OCI-LY1 (cell line): ENCODE data around the gene ASF1B.
A peak's percentile ranks its signal among the peaks of the same experiment; 100 is the strongest.

Experiments
- H2AFZ ChIP-seq: fragments of 200-600 bp; sonication (generic), shearing (Covaris generic); 2 replicates; pipeline ENCODE4 v1.6.0; 2014; ENCODE audit warnings: antibody characterized with exemption, mild to moderate bottlenecking, low read length
- H3F3A ChIP-seq: fragments of 200-600 bp; sonication (generic), shearing (Covaris generic); 2 replicates; pipeline ENCODE4 v1.6.0; 2014; ENCODE audit warnings: mild to moderate bottlenecking, antibody characterized with exemption, low read length, moderate library complexity; ENCODE audit not compliant: insufficient read depth
- H3K27ac ChIP-seq: fragments of 200-600 bp; sonication (generic); 2 replicates; pipeline ENCODE4 v1.5.1; 2014; ENCODE audit warnings: low read length, mixed run types, mild to moderate bottlenecking, low read depth; ENCODE audit not compliant: poor library complexity, severe bottlenecking
- H3K27me3 ChIP-seq: fragments of 200-600 bp; sonication (generic); 2 replicates; pipeline ENCODE4 v1.6.0; 2014; ENCODE audit warnings: antibody characterized with exemption, mild to moderate bottlenecking, low read length, moderate library complexity; ENCODE audit not compliant: insufficient read depth
- H3K36me3 ChIP-seq: fragments of 200-600 bp; sonication (generic); 2 replicates; pipeline ENCODE4 v1.6.1; 2014; ENCODE audit warnings: mild to moderate bottlenecking, antibody characterized with exemption, low read length, moderate library complexity, mixed read lengths; ENCODE audit not compliant: insufficient read depth
- H3K4me1 ChIP-seq: fragments of 200-600 bp; sonication (generic); 2 replicates; pipeline ENCODE4 v1.5.1; 2014; ENCODE audit warnings: mild to moderate bottlenecking, low read length, moderate library complexity; ENCODE audit not compliant: insufficient read depth, severe bottlenecking
- H3K4me2 ChIP-seq: fragments of 200-600 bp; sonication (generic), shearing (Covaris generic); 2 replicates; pipeline ENCODE4 v1.6.1; 2014; ENCODE audit warnings: low read length
- H3K4me3 ChIP-seq: fragments of 200-600 bp; sonication (generic); 2 replicates; pipeline ENCODE4 v1.5.1; 2014; ENCODE audit warnings: low read length, low read depth, mild to moderate bottlenecking, mixed read lengths; ENCODE audit not compliant: poor library complexity, severe bottlenecking
- H3K79me2 ChIP-seq: fragments of 200-600 bp; shearing (Covaris generic); 2 replicates; pipeline ENCODE4 v1.6.1; 2016; ENCODE audit warnings: mixed run types, low read length, mixed read lengths; ENCODE audit not compliant: insufficient read depth
- H3K9ac ChIP-seq: fragments of 200-600 bp; sonication (generic), shearing (Covaris generic); 2 replicates; pipeline ENCODE4 v1.6.1; 2014; ENCODE audit warnings: mild to moderate bottlenecking, low read length, mixed read lengths
- H3K9me2 ChIP-seq: fragments of 200-600 bp; sonication (generic), shearing (Covaris generic); 2 replicates; pipeline ENCODE4 v1.6.1; 2014; ENCODE audit warnings: low read depth, mild to moderate bottlenecking, low read length, mixed read lengths
- H3K9me3 ChIP-seq: fragments of 200-600 bp; shearing (Covaris generic); 2 replicates; pipeline ENCODE4 v1.6.1; 2014; ENCODE audit warnings: low read length, mixed read lengths
- H4K20me1 ChIP-seq: fragments of 200-600 bp; sonication (generic), shearing (Covaris generic); 2 replicates; pipeline ENCODE4 v1.6.0; 2016; ENCODE audit warnings: mild to moderate bottlenecking, low read length; ENCODE audit not compliant: insufficient read depth
- EZH2 ChIP-seq: fragments of 200-600 bp; sonication (generic), shearing (Covaris generic); IDR thresholded peaks from 2 replicates; pipeline ENCODE4 v1.8.0; 2017; ENCODE audit warnings: borderline replicate concordance, mixed run types, mild to moderate bottlenecking, antibody characterized with exemption, low read length, moderate library complexity, mixed read lengths
- TF ChIP-seq, protein P1 (sequence below): fragments of 200-600 bp; sonication (generic), shearing (Covaris generic); IDR thresholded peaks from 2 replicates; pipeline ENCODE4 v1.5.1; 2017; ENCODE audit warnings: mild to moderate bottlenecking, antibody characterized with exemption, low read length, moderate library complexity, mixed read lengths

Gene ASF1B

DNA sequence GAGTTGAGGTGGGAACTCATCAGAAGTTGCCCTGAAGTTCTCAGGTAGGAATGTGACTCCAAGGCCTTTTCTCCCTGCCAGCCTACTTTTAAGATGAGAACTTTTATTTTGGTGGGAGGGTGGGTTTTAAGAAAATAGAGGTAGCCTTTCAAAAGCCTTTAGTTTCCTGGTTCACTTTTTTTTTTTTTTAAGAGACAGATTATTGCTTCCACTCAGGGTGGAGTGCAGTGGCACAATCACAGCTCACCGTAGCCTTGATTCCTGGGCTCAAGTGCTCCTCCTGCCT, 53.8 kb downstream of the ASF1B start:
- Histone ChIP-seq H3K27me3 (no peaks in the 10 kb centered on the region), H3K4me2 (no peak overlapping the region), H4K20me1 (no peaks in the 10 kb centered on the region), H3F3A (no peaks in the 10 kb centered on the region), H2AFZ (no peak overlapping the region), H3K36me3 (peaks cover 9% of the 10 kb centered on the region; the same call in 1 of the 2 replicates), H3K9me2 (no peaks in the 10 kb centered on the region), H3K79me2 (no peaks in the 10 kb centered on the region), H3K27ac (no peak overlapping the region), H3K4me1 (peaks cover 18% of the 10 kb centered on the region), H3K4me3 (no peak overlapping the region), H3K9ac (no peak overlapping the region), H3K9me3 (no peaks in the 10 kb centered on the region)
- TF ChIP-seq EZH2 = no peak
- TF ChIP-seq, protein P1, sequence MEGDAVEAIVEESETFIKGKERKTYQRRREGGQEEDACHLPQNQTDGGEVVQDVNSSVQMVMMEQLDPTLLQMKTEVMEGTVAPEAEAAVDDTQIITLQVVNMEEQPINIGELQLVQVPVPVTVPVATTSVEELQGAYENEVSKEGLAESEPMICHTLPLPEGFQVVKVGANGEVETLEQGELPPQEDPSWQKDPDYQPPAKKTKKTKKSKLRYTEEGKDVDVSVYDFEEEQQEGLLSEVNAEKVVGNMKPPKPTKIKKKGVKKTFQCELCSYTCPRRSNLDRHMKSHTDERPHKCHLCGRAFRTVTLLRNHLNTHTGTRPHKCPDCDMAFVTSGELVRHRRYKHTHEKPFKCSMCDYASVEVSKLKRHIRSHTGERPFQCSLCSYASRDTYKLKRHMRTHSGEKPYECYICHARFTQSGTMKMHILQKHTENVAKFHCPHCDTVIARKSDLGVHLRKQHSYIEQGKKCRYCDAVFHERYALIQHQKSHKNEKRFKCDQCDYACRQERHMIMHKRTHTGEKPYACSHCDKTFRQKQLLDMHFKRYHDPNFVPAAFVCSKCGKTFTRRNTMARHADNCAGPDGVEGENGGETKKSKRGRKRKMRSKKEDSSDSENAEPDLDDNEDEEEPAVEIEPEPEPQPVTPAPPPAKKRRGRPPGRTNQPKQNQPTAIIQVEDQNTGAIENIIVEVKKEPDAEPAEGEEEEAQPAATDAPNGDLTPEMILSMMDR = no peak

DNA sequence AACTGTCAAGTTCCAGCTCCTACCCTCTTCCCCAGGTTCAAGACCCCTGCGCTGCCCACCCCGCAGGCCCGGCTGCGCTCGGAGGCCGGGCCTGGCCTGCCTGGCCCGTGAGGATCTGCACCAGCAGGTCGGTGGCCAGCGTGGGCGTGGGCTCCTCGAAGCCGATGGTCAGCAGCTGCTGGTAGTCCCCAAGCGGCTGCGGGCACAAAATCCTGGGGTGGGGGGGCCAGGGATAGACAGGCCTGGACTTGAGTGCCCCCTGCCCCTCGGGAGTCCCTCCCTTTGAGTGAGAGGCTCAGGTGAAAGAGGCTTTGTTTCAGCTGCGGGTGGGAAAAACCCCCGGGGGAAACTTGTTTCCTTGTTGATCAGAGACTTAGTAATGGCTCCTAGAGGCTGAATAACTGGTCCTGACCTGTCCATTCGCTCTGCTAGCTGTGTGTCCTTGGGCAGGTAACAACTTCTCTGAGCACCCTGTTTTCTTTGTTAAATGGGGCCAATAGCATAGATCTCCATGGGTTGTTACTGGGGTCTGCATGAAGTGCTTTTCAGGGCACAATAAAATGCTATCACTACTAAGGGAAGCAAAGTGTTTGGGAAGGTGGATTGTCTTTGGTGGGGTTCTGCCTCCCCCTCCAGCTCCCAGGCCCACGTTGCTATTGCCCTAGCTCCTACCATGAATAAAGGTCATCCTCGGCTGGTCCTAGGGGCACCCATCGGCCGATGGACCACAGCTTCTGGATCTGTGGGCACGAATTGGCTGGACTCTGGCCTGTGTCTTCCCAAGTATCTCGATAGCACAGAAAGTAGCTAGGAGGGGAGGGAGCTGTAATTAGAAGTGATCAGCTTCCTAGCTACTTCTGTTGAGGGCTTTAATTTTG, 54.4 kb downstream of the ASF1B start:
- peak overlapping the region; percentile 99 for H3K4me2 ChIP-seq
- peak overlapping the region; percentile 82 for H3K4me3 ChIP-seq
- TF ChIP-seq, protein P1 = no peak
- TF ChIP-seq EZH2 = no peak
- H3K9ac ChIP-seq = peak overlapping the region; percentile 80
- no peaks in the 10 kb centered on the region for H4K20me1 ChIP-seq
- peaks cover 9% of the 10 kb centered on the region; the same call in 1 of the 2 replicates for H3K36me3 ChIP-seq
- H3K79me2 ChIP-seq = no peaks in the 10 kb centered on the region
- H3K27ac ChIP-seq = no peak overlapping the region
- no peak overlapping the region; the same call in 1 of the 2 replicates for H2AFZ ChIP-seq
- no peaks in the 10 kb centered on the region for H3K9me2 ChIP-seq
- no peaks in the 10 kb centered on the region for H3K9me3 ChIP-seq
- no peaks in the 10 kb centered on the region for H3F3A ChIP-seq
- H3K27me3 ChIP-seq = no peaks in the 10 kb centered on the region
- H3K4me1 ChIP-seq = peaks cover 18% of the 10 kb centered on the region

DNA sequence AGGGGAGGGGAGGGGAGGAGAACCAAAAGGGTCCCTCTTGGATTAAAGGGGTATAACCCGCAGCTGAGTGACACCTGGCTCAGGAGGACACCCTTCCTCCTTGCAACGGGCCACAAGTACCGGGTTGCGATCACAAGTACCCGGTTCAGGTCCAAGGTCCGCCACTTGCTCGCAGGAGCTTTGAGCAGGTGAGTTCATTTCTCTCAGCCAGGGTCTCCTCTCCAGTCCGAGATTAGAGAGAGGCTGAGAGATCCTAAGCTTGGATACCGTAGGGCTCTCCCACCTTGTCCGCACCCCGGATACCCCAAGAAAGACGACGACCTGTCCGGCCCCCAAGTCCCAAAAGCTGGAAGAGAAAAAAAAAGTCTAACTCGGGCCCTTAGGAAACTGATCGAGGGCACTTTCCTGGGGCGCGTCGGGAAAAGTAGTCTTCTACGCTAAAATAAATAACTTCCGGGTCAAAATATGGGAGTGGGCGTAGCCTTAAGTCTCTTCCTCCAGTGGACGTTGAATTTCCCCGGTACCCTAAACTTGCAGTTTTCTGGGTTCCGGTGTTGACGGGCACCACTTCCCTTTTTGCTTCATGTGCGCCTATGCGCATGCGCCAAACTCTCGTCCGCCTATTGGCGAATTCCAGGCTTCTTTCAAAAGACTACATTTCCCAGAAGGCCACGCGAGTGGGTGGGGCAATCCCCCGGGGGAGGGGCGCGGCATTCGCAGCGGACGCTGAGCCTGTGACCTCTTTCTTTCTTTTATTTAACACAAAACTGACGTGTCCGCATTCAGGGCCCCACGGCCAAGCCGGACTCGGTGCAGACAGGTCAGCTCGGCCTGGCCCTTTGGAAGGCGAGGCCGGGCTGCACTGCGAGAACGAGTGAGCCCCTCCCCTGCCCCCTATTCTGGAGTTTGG, 55.2 kb downstream of the ASF1B start:
- peak overlapping the region; percentile 82 for H3K4me3 ChIP-seq
- H3F3A ChIP-seq = no peaks in the 10 kb centered on the region
- no peaks in the 10 kb centered on the region for H3K27me3 ChIP-seq
- H3K9me2 ChIP-seq = no peaks in the 10 kb centered on the region
- TF ChIP-seq, protein P1 = no peak
- TF ChIP-seq EZH2 = no peak
- H3K4me1 ChIP-seq = peaks cover 18% of the 10 kb centered on the region
- no peaks in the 10 kb centered on the region for H3K9me3 ChIP-seq
- peak overlapping the region; percentile 99 for H3K4me2 ChIP-seq
- no peaks in the 10 kb centered on the region for H3K79me2 ChIP-seq
- H3K9ac ChIP-seq = peak overlapping the region; percentile 90
- no peaks in the 10 kb centered on the region for H4K20me1 ChIP-seq
- H2AFZ ChIP-seq = peak overlapping the region; percentile 42; the same call in 1 of the 2 replicates
- H3K36me3 ChIP-seq = peaks cover under 1% of the 10 kb centered on the region; the same call in 1 of the 2 replicates
- peak overlapping the region; percentile 26 for H3K27ac ChIP-seq
